22Rv1 (cell line): ENCODE data around the gene SYT6.
"Not testable (repeated sequence)": the region's sequence is repeated elsewhere in the genome, so short reads cannot be mapped to it uniquely, and the experiment has no call there.

Experiments
- CTCF ChIP-seq: fragments of 450-650 bp; IDR thresholded peaks from 2 replicates; pipeline ENCODE4 v1.5.1; 2017; ENCODE audit warnings: mild to moderate bottlenecking
- ZFX ChIP-seq: fragments of 450-650 bp; IDR thresholded peaks from 2 replicates; pipeline ENCODE4 v1.6.1; 2017; ENCODE audit warnings: antibody characterized with exemption, borderline replicate concordance

DNA sequence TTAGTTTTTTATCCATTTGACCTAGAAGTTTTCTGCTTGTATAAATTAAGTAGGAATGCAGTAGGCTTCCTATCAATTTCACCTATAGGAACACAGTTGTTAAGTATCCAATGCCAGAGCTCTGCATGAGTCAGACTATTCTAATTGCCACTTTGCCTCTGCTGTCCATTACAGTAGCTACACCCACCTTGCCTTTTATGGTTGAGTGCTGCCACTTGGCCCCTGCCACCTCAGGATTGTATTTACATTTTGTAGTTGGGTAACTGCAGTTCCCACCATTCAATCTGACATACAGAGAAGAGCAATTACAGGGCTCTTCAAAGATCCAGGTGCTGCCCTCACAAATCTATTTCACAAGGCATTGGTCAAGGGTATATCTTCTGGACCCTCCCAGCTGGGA, 83.9 kb downstream of the SYT6 start:
- TF ChIP-seq CTCF, ZFX: not testable (repeated sequence)
